ENCODE data around the gene HK1. TPM values are rescaled to one million over a fixed set of nuclear protein-coding genes. Genes with fewer than 3 reads are reported as not detected.

The HK1 gene
- total and polyA plus RNA-seq, 3 experiments from 2014 or later, result 144 to 153 (median 151) TPM

GRCh38 chr10:69345890-69346474, 67.7 kb downstream of the HK1 start:
- no peaks in the 10 kb centered on the region for H3K9me3 ChIP-seq (ENCODE audit: low read length)
- Mint-ChIP-seq H3K4me3 (peak overlapping the region in 6 of 7 donors; percentile 3 to 73 (median 39)), H3K4me1 (peaks cover 64 to 88% (median 83%) of the 10 kb centered on the region in 3 donors), H3K36me3 (peaks cover 0 to 53% (median 9%) of the 10 kb centered on the region in 3 donors), H3K27ac (peak overlapping the region; percentile 40 to 96 (median 88)), H3K9me3 (no peaks in the 10 kb centered on the region), H3K27me3 (no peaks in the 10 kb centered on the region)
- H3K4me3 ChIP-seq (ENCODE audit: low read length), result no peak overlapping the region
- ChIA-PET CTCF (interaction anchor here (1.0 to 1.2 kb wide), 2 partner anchors 19 to 27 kb away, joined by 3 read pairs; no protein-coding TSS in a partner anchor), POLR2A (interaction anchor here (0.5 to 1.3 kb wide), 2 partner anchors 10 to 28 kb away, joined by 3 to 4 read pairs; no protein-coding TSS in a partner anchor)
- peaks cover 76% of the 10 kb centered on the region for H3K4me1 ChIP-seq (ENCODE audit: insufficient read depth, low read length)
- no peaks in the 10 kb centered on the region for H3K27me3 ChIP-seq (ENCODE audit: insufficient read depth, low read length, poor library complexity, severe bottlenecking)
- H3K36me3 ChIP-seq (ENCODE audit: insufficient read depth, low read length), result peaks cover 13% of the 10 kb centered on the region
- no peak overlapping the region for H3K27ac ChIP-seq (ENCODE audit: low read depth, low read length)
- DNase-seq, result no peak

- Histone ChIP-seq H3K4me1 (ENCODE audit: insufficient read depth, low read length) (peaks cover 76% of the 10 kb centered on the region), H3K9me3 (ENCODE audit: low read length) (no peaks in the 10 kb centered on the region), H3K4me3 (ENCODE audit: low read length) (no peak overlapping the region), H3K27me3 (ENCODE audit: insufficient read depth, low read length, poor library complexity, severe bottlenecking) (no peaks in the 10 kb centered on the region), H3K27ac (ENCODE audit: low read depth, low read length) (no peak overlapping the region), H3K36me3 (ENCODE audit: insufficient read depth, low read length) (peaks cover 13% of the 10 kb centered on the region)
- Mint-ChIP-seq H3K27me3 (no peaks in the 10 kb centered on the region), H3K9me3 (no peaks in the 10 kb centered on the region), H3K27ac (peak overlapping the region in 7 of 8 donors; percentile 29 to 96 (median 81)), H3K4me3 (no peak overlapping the region), H3K36me3 (peaks cover 0 to 55% (median 9%) of the 10 kb centered on the region in 3 donors), H3K4me1 (peaks cover 63 to 83% (median 82%) of the 10 kb centered on the region in 3 donors)
- DNase-seq, result no peak
- POLR2A ChIA-PET, result interaction anchor here (0.5 kb wide), 1 partner anchor 11 kb away, joined by 4 read pairs; no protein-coding TSS in a partner anchor
- CTCF ChIA-PET, result interaction anchor here (1.2 kb wide), 1 partner anchor 27 kb away, joined by 3 read pairs; no protein-coding TSS in a partner anchor
These were observed 68.5 kb downstream of the HK1 start for GRCh38 chr10:69346776-69347175.

- CTCF ChIA-PET, result interaction anchor here (1.6 kb wide), 1 partner anchor 21 kb away, joined by 4 read pairs; no protein-coding TSS in a partner anchor
- Mint-ChIP-seq H3K36me3 (peaks cover 0 to 56% (median 6%) of the 10 kb centered on the region in 3 donors), H3K4me1 (peaks cover 59 to 69% (median 65%) of the 10 kb centered on the region in 3 donors), H3K4me3 (peak overlapping the region in 5 of 7 donors; percentile 7 to 75 (median 70)), H3K27ac (peak overlapping the region; percentile 26 to 95 (median 90)), H3K27me3 (no peaks in the 10 kb centered on the region), H3K9me3 (no peaks in the 10 kb centered on the region)
- Histone ChIP-seq H3K36me3 (ENCODE audit: insufficient read depth, low read length) (peaks cover 10% of the 10 kb centered on the region), H3K27me3 (ENCODE audit: insufficient read depth, low read length, poor library complexity, severe bottlenecking) (no peaks in the 10 kb centered on the region), H3K4me3 (ENCODE audit: low read length) (no peak overlapping the region), H3K4me1 (ENCODE audit: insufficient read depth, low read length) (peaks cover 74% of the 10 kb centered on the region), H3K27ac (ENCODE audit: low read depth, low read length) (no peak overlapping the region), H3K9me3 (ENCODE audit: low read length) (no peaks in the 10 kb centered on the region)
- POLR2A ChIA-PET, result interaction anchor here (0.7 kb wide), 1 partner anchor 59 kb away, joined by 6 read pairs; no protein-coding TSS in a partner anchor
- no peak for DNase-seq
These were observed 70.7 kb downstream of the HK1 start for GRCh38 chr10:69348816-69349541.

- Mint-ChIP-seq H3K36me3 (peaks cover 0 to 53% (median 5%) of the 10 kb centered on the region in 3 donors), H3K4me3 (peak overlapping the region in 1 of 7 donors; percentile 27), H3K9me3 (no peaks in the 10 kb centered on the region), H3K27ac (peak overlapping the region in 7 of 8 donors; percentile 26 to 95 (median 91)), H3K27me3 (no peaks in the 10 kb centered on the region), H3K4me1 (peaks cover 55 to 69% (median 64%) of the 10 kb centered on the region in 3 donors)
- Histone ChIP-seq H3K27me3 (ENCODE audit: insufficient read depth, low read length, poor library complexity, severe bottlenecking) (no peaks in the 10 kb centered on the region), H3K9me3 (ENCODE audit: low read length) (no peaks in the 10 kb centered on the region), H3K27ac (ENCODE audit: low read depth, low read length) (no peak overlapping the region), H3K4me3 (ENCODE audit: low read length) (no peak overlapping the region), H3K4me1 (ENCODE audit: insufficient read depth, low read length) (peaks cover 72% of the 10 kb centered on the region), H3K36me3 (ENCODE audit: insufficient read depth, low read length) (peaks cover 5% of the 10 kb centered on the region)
- ChIA-PET CTCF (interaction anchor here (1.6 to 2.2 kb wide), 2 partner anchors 14 to 22 kb away, joined by 4 to 5 read pairs; no protein-coding TSS in a partner anchor), POLR2A (no interaction called here)
- no peak for DNase-seq
These were observed 71.2 kb downstream of the HK1 start for GRCh38 chr10:69349542-69349888.

- no peak for DNase-seq
- ChIA-PET POLR2A (no interaction called here), CTCF (interaction anchor here (2.2 kb wide), 1 partner anchor 12 kb away, joined by 5 read pairs; no protein-coding TSS in a partner anchor)
- H3K4me3 ChIP-seq (ENCODE audit: low read length), result no peak overlapping the region
- H3K9me3 Mint-ChIP-seq, result no peaks in the 10 kb centered on the region
- no peaks in the 10 kb centered on the region for H3K27me3 Mint-ChIP-seq
- H3K4me1 ChIP-seq (ENCODE audit: insufficient read depth, low read length), result peaks cover 52% of the 10 kb centered on the region
- peak overlapping the region in 3 of 8 donors; percentile 26 to 68 (median 29) for H3K27ac Mint-ChIP-seq
- peaks cover 0 to 44% (median 2%) of the 10 kb centered on the region in 3 donors for H3K36me3 Mint-ChIP-seq
- H3K4me3 Mint-ChIP-seq, result no peak overlapping the region
- peaks cover 5% of the 10 kb centered on the region for H3K36me3 ChIP-seq (ENCODE audit: insufficient read depth, low read length)
- no peaks in the 10 kb centered on the region for H3K27me3 ChIP-seq (ENCODE audit: insufficient read depth, low read length, poor library complexity, severe bottlenecking)
- H3K27ac ChIP-seq (ENCODE audit: low read depth, low read length), result no peak overlapping the region
- H3K9me3 ChIP-seq (ENCODE audit: low read length), result no peaks in the 10 kb centered on the region
- H3K4me1 Mint-ChIP-seq, result peaks cover 38 to 52% (median 43%) of the 10 kb centered on the region in 3 donors
These were observed 73.3 kb downstream of the HK1 start for GRCh38 chr10:69351589-69351988.

- H3K9me3 ChIP-seq (ENCODE audit: low read length), result no peaks in the 10 kb centered on the region
- peaks cover 5% of the 10 kb centered on the region for H3K36me3 ChIP-seq (ENCODE audit: insufficient read depth, low read length)
- POLR2A ChIA-PET, result no interaction called here
- H3K27me3 Mint-ChIP-seq, result no peaks in the 10 kb centered on the region
- CTCF ChIA-PET, result no interaction called here
- no peaks in the 10 kb centered on the region for H3K27me3 ChIP-seq (ENCODE audit: insufficient read depth, low read length, poor library complexity, severe bottlenecking)
- peaks cover 34 to 47% (median 34%) of the 10 kb centered on the region in 3 donors for H3K4me1 Mint-ChIP-seq
- no peak overlapping the region for H3K4me3 Mint-ChIP-seq
- no peak for DNase-seq
- H3K9me3 Mint-ChIP-seq, result no peaks in the 10 kb centered on the region
- H3K36me3 Mint-ChIP-seq, result peaks cover 0 to 38% (median 0%) of the 10 kb centered on the region in 3 donors
- H3K4me1 ChIP-seq (ENCODE audit: insufficient read depth, low read length), result peaks cover 49% of the 10 kb centered on the region
- no peak overlapping the region for H3K4me3 ChIP-seq (ENCODE audit: low read length)
- no peak overlapping the region for H3K27ac ChIP-seq (ENCODE audit: low read depth, low read length)
- peak overlapping the region in 4 of 8 donors; percentile 18 to 75 (median 37) for H3K27ac Mint-ChIP-seq
These were observed 74.4 kb downstream of the HK1 start for GRCh38 chr10:69352569-69353264.

- H3K4me3 Mint-ChIP-seq, result no peak overlapping the region
- no peak overlapping the region for H3K27ac ChIP-seq (ENCODE audit: low read depth, low read length)
- H3K27ac Mint-ChIP-seq, result peak overlapping the region in 6 of 8 donors; percentile 23 to 82 (median 38)
- no peak overlapping the region for H3K4me3 ChIP-seq (ENCODE audit: low read length)
- H3K36me3 ChIP-seq (ENCODE audit: insufficient read depth, low read length), result peaks cover 5% of the 10 kb centered on the region
- no peaks in the 10 kb centered on the region for H3K9me3 Mint-ChIP-seq
- no peaks in the 10 kb centered on the region for H3K27me3 Mint-ChIP-seq
- H3K9me3 ChIP-seq (ENCODE audit: low read length), result no peaks in the 10 kb centered on the region
- no peaks in the 10 kb centered on the region for H3K27me3 ChIP-seq (ENCODE audit: insufficient read depth, low read length, poor library complexity, severe bottlenecking)
- POLR2A ChIA-PET, result no interaction called here
- H3K4me1 Mint-ChIP-seq, result peaks cover 30 to 47% (median 31%) of the 10 kb centered on the region in 3 donors
- H3K36me3 Mint-ChIP-seq, result peaks cover 0 to 30% (median 0%) of the 10 kb centered on the region in 3 donors
- DNase-seq, result peak in 1 of 5 donors; percentile 39
- CTCF ChIA-PET, result no interaction called here
- peaks cover 49% of the 10 kb centered on the region for H3K4me1 ChIP-seq (ENCODE audit: insufficient read depth, low read length)
These were observed 75.8 kb downstream of the HK1 start for GRCh38 chr10:69353977-69354635.
